Measurements from ENCODE around the gene TM6SF1.
"Not testable (repeated sequence)": the region's sequence is repeated elsewhere in the genome, so short reads cannot be mapped to it uniquely, and the experiment has no call there.

Gene TM6SF1

DNA sequence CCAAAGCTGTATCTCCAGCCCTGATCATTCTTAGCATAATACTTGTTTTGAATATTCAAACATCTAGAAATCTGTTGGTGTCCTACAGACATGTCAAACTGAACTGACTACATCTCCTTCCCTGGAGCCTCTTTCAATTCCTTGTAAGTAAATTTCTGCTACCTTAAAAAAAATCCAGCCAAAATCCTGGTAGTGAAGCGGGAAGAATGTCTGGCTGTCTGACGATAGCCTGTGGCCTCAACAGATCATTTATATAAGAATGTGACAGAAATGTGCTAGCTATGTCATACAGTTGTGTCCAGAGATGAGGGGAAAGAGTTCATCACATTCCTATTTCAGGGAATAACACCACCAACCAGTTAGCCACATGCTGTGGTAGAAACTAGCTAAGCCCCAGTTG lies 18.6 kb upstream of the TM6SF1 start:
- DNase-seq (ENCODE audit: low read depth) = no peak

GRCh38 chr15:83090465-83090864 lies 17.0 kb upstream of the TM6SF1 start:
- no peak for DNase-seq (ENCODE audit: low read depth)

GRCh38 chr15:83091965-83092308 lies 15.5 kb upstream of the TM6SF1 start:
- not testable (repeated sequence) for DNase-seq (ENCODE audit: low read depth)

GRCh38 chr15:83092309-83092976 lies 15.0 kb upstream of the TM6SF1 start:
- DNase-seq (ENCODE audit: low read depth) = no peak

- DNase-seq (ENCODE audit: low read depth) = no peak
Measured at GRCh38 chr15:83094583-83094982, 12.9 kb upstream of the TM6SF1 start.

- no peak for DNase-seq (ENCODE audit: low read depth)
Measured at GRCh38 chr15:83098079-83098478, 9.4 kb upstream of the TM6SF1 start.

- DNase-seq (ENCODE audit: low read depth) = no peak
Measured at GRCh38 chr15:83099290-83099689, 8.2 kb upstream of the TM6SF1 start.

- no peak for DNase-seq (ENCODE audit: low read depth)
Measured at GRCh38 chr15:83100097-83100646, 7.3 kb upstream of the TM6SF1 start.

- DNase-seq (ENCODE audit: low read depth) = no peak
Measured at GRCh38 chr15:83102346-83102745, 5.1 kb upstream of the TM6SF1 start.

DNA sequence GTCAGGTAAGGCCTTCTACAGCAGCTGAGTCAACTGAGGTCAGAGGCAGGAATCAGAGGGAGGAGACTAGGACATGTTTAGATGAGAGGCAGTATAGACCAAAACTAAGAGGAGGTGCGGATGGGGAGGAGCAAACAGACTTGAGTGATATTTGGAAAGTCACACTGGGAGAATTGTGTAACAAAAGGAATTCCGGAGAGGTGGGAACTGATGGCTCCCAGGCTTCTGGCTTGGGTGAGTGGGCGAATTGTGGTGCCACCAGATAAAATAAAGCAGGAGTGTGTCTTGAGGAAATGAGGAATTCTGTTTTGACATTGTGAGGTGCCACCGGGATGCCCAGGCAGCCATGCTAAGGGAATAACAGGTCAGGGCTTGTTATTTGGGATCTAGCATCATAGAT lies 3.3 kb upstream of the TM6SF1 start:
- DNase-seq (ENCODE audit: low read depth) = no peak

- DNase-seq (ENCODE audit: low read depth) = no peak
Measured at GRCh38 chr15:83105440-83105839, 2.0 kb upstream of the TM6SF1 start.

DNA sequence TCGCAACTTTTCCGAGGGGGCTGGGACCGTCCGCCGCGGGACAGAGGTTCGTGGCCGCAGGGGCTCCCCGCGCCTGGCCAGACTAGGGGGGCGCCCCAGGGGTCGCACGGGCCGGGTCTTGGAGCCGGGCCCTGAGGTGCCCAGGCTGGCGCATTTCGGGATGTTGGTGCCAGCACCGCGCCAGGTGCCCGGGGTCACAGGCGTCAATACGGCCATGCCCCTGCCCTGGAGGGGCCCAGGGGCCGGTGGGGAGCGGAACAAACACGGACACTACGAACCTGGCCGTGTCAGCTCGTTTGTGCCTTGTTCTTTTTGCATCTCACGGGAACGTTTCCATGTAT lies 366 bp downstream of the TM6SF1 start:
- DNase-seq (ENCODE audit: low read depth) = no peak

- no peak for DNase-seq (ENCODE audit: low read depth)
Measured at GRCh38 chr15:83108266-83109219, 1.1 kb downstream of the TM6SF1 start.

GRCh38 chr15:83109532-83109931 lies 2.1 kb downstream of the TM6SF1 start:
- DNase-seq (ENCODE audit: low read depth) = no peak

GRCh38 chr15:83110381-83110780 lies 2.9 kb downstream of the TM6SF1 start:
- DNase-seq (ENCODE audit: low read depth) = no peak

- DNase-seq (ENCODE audit: low read depth) = no peak
Measured at GRCh38 chr15:83111149-83111548, 3.7 kb downstream of the TM6SF1 start.

GRCh38 chr15:83112233-83112955 lies 4.9 kb downstream of the TM6SF1 start:
- DNase-seq (ENCODE audit: low read depth) = no peak

DNA sequence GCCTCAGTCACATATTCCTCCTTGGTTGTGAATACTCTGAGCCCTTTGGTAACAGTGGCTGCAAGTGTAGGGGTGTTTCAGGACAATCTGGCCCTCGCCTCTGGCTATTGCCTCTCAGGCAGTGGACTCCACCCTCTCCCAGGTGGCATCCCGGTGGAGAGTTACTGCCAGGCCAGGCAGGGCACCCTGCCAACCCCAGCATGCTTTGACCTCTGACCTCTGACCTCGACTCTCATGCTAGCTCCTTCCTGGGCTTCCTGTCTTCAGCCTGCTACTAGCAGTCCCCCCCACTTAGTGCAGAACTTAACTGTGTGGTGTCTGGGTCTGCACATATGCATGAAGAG lies 5.5 kb downstream of the TM6SF1 start:
- DNase-seq (ENCODE audit: low read depth) = no peak

DNA sequence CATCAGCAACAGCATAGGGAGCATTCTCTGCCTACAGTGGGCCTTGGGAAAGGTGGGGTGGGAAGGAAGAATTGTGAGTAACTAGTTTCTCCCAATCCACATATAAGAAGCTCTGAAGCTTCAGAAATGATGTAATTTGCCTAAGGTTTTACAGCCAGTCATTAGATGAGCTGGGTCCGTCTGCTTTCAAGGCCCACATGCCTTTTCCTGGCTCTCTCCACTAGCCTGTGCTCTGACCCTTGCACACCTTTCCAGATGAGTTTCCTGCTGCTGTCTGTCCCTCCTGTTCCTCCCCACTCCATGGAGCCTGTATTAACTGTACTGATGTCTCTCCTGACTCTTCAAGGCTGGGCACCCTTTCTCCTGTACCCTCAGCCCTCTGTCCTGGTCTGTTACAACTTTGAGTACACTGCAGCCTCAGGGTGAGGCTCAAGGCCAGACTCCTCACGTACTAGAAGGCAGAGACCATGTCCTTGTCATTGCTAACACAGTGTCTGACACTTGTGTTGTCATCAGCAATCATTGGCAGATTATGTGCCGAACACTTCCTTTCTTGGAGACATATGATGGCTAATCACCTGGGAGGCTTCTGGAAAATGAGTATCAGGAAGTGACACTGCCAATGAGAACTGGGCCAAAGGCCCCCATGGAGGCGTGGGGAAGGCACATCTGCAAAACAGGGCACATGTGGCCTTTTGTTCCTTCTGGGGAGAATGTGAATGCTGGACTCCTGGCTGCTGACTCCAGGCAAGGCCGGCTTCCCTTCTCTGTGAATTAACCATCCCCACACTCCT lies 6.6 kb downstream of the TM6SF1 start:
- no peak for DNase-seq (ENCODE audit: low read depth)

- DNase-seq (ENCODE audit: low read depth) = no peak
Measured at GRCh38 chr15:83114856-83115255, 7.4 kb downstream of the TM6SF1 start.

DNA sequence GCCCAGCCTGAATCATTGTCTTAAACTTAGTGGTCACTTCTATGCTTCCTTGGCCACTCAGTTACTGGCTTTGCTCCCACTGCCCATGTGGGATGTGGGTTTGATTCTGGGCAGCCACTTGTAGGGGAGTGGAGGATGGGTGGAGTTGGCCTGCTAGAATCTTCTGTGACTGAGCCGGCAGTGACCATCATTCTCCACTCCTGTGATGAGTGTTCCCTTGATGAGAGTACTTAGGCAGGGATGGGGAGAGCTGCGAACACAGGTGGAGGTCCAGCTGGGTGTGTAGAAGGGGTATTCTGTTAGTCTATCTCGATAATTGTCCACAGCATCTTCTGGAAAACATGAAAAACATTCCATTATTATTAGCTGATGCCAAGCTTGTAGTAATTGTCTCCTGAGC lies 8.0 kb downstream of the TM6SF1 start:
- no peak for DNase-seq (ENCODE audit: low read depth)

Data from stimulated activated CD8-positive, alpha-beta memory T cell treated with anti-CD3 and anti-CD28 coated beads, Interleukin-12 subunit alpha, Interleukin-12 subunit beta, amount 100 ng/mL, for 1 hour (primary cell).